A549 (cell line): ENCODE measurements around the gene CHTF8.

Experiments used
- CBX2 ChIP-seq: fragments of 200-600 bp; sonication (generic); IDR thresholded peaks from 2 replicates; pipeline ENCODE4 v1.6.1; 2016; ENCODE audit warnings: low read depth, mild to moderate bottlenecking, borderline replicate concordance
- CTCF ChIP-seq: fragments of >200 bp; sonication (Bioruptor Twin); formaldehyde crosslinking; IDR thresholded peaks from 3 replicates; pipeline ENCODE4 v1.5.1; 2016
- EP300 ChIP-seq, 2 experiments: fragments of >200 bp; sonication (Bioruptor Twin); formaldehyde crosslinking; IDR thresholded peaks; 2 replicates in 1 of 2; 3 replicates in 1 of 2; pipeline ENCODE4 v1.6.1; 2016 to 2017
- HMGXB4 ChIP-seq: fragments of 250-450 bp; sonication (Bioruptor Pico); IDR thresholded peaks from 2 replicates; pipeline ENCODE4 v1.5.0; 2021; ENCODE audit warnings: mild to moderate bottlenecking, moderate library complexity, borderline replicate concordance
- MAX ChIP-seq: IDR thresholded peaks from 2 replicates; pipeline ENCODE4 v1.6.1; 2012
- PBX3 ChIP-seq: IDR thresholded peaks from 2 replicates; pipeline ENCODE4 v1.6.1; 2012
- POLR2A ChIP-seq: IDR thresholded peaks from 2 replicates; pipeline ENCODE4 v1.6.1; 2012; ENCODE audit warnings: mild to moderate bottlenecking, low read length
- REST ChIP-seq: fragments of 200-600 bp; sonication (generic); IDR thresholded peaks from 2 replicates; pipeline ENCODE4 v1.6.1; 2016; ENCODE audit warnings: antibody characterized with exemption, mild to moderate bottlenecking, moderate library complexity

- TF ChIP-seq HMGXB4 (CRISPR knock-in tag) (no peak), REST (no peak), CTCF (peak; percentile 8; the same call in 1 of the 3 replicates), POLR2A (no peak), PBX3 (no peak), EP300 (IDR thresholded peaks at IDR 0.05) (no peak), CBX2 (no peak), MAX (peak; percentile 21; the same call in 1 of the 2 replicates)
Observed at GRCh38 chr16:69106491-69107315, 25.7 kb downstream of the CHTF8 start.
